Hypothalamus (tissue), 51 donors: ENCODE results near the gene RUFY4.
A peak's percentile ranks its signal among the peaks of the same experiment; 100 is the strongest.
"Not testable (repeated sequence)": the region's sequence is repeated elsewhere in the genome, so short reads cannot be mapped to it uniquely, and the experiment has no call there.

Experiments
- DNase-seq, 51 donors: peaks; one replicate each; lab custom pipeline; 2025; lab: John Stamatoyannopoulos, UW

The RUFY4 gene

DNA sequence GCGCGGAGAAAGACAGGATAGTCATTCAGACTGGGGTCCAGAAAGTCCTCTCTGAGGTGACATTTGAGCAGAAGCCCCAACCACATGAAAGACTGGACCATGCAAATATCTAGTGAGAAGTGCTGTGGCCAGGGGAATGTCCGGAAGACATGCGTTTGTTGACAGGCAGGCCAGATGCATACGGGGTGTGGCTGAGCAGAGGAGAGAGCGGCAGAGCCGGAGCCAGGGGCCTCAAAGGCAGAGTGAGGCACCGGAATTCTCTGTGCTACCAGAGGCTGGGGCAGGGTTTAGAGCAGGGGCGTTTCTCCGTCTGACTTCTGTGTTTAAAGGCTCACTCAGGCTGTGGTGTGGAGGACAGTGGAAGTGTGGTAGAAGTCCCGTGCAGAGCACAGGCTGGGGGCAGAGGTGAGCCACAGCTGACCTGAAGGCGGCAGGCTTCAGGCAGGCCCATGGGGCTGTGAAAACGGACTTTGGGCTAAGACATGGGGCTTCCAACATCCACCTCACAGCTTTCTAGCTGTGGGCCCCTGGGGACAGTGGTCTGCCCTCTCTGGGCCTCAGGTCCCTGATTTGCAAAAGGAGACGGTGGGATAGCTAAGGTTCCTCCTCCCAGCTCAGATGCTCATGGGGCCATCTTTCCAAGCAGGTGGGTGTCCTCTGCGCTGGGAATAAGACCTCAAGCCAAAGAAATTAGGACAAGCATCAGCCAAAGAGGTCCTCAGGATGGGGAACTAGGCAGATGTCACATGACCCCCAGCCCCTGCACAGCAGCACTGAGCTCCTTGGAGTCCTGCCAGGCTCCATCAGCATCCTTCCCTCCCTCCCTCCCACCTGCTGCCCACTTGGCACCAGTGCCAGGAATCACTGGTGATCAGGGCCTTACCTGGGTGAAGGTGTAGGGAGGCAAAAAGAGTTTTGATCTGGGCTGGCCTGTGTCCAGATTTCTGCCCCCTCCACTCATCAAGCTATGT is 11.2 kb downstream of the RUFY4 start:
- DNase-seq = no peak

DNA sequence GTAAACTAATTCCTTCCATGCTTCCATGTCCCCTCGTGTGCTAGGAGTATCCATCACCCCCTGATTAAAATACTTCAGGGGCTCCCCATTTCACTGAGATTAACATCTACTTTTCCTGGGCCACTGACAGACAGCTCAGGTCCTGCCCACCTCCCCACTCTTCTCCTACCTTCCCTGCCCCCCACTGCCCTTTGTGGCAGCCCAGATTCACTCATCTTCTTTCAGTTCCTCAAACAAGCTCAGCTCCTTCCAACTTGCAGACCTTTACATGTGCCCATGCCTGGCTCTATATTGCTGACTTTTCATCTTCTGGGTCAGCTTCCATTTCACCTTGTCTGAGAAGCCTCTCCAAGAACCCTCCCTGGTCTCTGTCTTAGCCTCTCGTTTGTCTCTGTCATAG is 12.0 kb downstream of the RUFY4 start:
- DNase-seq = no peak

DNA sequence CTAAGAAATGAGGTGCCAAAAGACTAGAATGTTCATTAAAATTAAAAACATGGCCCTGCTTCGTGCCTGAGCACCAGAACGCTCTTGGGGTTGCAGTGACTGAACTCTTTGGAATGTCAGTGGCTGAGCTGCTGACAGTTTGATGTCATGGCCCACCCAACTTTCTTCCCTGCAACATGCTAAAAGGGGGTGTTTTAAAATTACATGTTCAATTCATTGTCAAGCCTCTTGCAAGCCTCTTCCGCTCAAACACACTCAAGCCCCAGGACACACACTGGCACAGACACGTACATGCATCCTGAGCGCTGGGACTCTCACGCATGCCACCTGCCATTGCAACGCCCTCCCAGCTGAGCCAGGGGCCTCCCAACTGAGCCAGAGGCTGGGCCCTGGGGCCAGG is 12.6 kb downstream of the RUFY4 start:
- DNase-seq = no peak

DNA sequence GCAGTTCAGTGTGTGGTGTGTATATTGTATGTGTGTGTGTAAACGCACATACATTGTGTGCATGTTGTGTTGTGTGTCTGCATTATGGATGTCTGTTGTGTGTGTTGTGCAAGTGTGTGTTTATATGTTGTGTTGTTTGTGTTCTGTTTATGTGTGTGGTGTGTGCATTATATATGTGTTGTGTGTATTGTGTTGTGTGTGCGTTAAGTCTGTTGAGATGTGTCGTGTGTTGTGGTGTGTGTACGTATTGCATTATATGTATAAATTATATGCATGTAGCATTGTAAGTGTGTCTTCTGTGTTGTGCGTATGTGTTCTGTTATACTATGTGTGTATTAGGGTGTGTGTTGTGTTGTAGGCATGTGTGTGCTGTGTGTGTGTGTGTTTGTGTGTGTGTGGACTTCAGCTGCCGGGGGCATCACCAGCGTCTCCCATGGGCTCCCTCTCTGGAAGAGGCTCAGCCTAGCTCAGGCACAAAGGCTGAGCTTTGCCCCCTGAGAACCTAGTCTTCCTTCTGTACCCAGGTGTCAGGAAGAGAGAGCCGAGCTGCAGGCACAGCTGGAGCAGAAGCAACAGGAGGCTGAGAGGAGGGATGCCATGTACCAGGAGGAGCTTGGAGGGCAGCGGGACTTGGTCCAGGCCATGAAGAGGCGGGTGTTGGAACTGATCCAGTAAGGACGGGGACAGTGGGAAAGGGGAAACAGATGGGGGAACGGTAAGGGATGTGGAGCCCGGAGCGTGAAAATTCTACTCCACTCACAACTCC is 13.7 kb downstream of the RUFY4 start:
- DNase-seq = no peak

DNA sequence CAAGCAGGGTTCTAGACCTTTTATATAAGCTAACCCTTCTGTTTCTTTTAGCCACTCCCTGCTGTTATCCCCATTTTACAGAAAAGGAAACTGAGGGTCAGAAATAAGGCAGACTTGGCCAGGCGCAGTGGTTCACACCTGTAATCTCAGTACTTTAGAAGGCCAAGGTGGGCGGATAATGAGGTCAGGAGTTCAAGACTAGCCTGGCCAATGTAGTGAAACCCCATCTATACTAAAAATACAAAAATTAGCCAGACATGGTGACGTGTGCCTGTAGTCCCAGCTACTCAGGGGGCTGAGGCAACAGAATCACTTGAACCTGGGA is 14.3 kb downstream of the RUFY4 start:
- DNase-seq = no peak

DNA sequence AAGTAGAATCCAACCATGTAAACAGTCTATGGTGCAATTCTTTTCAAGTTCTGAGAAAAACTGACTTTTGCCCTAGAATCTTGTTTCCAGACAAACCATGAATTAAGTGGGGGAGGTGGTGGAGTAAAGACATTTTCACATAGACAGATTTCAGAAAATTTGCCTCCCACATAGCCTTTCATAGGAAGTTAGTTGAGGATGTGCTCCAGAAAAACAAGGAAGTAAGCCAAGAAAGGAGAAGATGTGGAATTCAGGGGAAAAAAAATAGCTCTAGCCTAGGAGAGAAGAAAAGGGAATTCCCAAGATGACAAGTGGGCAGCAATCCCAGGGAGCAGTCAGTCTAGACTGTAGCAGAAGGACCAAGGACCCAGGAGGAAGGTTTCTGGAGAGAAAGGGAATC is 17.4 kb downstream of the RUFY4 start:
- no peak for DNase-seq

DNA sequence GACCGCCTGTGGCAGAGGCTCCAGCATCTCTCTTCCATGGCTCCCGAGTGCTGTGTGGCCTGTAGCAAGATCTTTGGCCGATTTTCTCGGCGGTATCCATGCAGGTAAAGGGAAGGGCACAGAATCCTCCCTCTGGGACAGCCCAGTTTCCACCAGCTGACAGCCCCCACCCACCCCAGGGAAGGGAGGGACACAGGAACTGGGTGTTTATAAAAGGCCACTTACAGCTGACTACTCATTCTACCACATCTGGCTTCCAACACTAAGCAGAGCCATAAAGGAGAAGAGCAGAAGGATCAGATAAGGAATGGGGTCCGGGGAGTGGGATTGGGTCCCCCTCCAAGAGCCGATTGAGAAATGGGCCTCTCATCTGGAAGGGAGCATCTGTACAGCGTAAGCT is 20.2 kb downstream of the RUFY4 start:
- DNase-seq = no peak

DNA sequence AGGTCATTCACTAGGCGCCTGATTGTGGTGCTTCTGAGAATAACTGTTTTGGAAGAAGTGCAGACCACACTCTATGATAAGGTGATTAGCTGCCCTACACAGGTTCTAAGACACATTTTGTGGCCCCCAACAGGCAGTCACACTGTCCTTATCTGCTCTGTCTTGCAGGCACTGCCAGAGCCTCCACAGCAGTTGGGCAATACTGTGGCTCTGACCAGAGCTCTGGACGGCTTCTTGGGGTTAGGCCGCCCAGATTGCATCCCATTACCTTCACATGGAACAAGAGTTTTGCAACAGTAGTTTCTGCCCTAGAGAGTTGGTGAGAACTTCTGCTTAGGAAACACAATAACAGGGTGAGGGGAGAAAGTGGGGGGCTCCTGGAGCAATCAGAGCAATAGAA is 22.7 kb downstream of the RUFY4 start:
- DNase-seq = no peak

DNA sequence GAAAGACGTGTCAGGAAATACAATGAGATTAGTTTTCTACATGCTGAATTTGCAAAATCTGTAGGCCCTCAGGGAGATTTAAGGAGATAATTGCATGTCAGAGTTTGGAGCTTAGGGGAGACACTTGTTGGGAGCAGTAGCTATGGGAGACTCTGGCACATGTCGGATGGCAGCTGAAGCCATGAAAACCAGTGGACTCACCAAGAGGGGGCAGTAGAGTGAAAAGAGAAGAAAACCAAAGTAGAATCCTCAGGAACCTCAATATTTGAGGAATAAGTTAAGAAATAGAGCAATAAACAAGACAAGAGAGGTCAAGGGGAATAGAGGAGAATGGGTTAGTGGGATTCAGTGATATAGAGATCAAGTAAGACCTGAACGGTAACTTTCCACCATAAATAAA is 24.8 kb downstream of the RUFY4 start:
- no peak for DNase-seq

DNA sequence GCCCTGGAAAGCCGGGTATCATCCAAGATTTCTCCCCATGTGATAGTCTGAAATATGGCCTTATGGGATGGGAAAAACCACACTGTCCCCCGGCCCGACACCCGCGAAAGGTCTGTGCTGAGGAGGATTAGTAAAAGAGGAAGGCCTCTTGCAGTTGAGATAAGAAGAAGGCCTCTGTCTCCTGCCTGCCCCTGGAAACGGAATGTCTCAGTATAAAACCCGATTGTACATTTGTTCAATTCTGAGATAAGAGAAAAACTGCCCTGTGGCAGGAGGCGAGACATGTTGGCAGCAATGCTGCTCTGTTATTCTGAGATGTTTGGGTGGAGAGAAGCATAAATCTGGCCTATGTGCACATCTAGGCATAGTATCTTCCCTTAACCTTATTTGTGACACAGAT is 26.8 kb downstream of the RUFY4 start:
- no peak for DNase-seq

DNA sequence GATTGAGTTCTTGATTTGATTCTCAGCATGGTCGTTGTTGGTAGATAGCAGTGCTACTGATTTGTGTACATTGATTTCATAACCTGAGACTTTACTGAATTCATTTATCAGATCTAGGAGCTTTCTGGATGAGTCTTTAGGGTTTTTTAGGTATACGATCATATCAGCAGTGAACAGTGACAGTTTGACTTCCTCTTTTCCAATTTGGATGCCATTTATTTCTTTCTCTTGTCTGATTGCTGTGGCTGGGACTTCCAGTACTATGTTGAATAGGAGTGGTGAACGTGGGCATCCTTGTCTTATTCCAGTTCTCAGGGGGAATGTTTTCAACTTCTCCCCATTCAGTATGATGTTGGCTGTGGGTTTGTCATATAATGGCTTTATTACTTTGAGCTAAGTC is 28.9 kb downstream of the RUFY4 start:
- no peak for DNase-seq

DNA sequence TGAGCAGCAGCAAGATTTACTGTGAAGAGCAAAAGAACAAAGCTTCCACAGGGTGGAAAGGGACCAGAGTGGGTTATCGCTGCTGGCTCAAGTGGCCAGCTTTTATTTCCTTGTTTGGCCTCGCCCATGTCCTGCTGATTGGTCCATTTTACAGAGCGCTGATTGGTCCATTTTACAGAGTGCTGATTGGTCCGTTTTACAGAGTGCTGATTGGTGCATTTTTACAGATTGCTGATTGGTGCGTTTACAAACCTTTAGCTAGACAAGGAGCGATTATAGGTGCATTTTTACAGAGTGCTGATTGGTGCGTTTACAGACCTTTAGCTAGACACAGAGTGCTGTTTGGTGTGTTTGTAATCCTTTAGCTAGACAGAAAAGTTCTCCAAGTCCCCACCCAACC is 39.8 kb downstream of the RUFY4 start:
- DNase-seq = not testable (repeated sequence)

DNA sequence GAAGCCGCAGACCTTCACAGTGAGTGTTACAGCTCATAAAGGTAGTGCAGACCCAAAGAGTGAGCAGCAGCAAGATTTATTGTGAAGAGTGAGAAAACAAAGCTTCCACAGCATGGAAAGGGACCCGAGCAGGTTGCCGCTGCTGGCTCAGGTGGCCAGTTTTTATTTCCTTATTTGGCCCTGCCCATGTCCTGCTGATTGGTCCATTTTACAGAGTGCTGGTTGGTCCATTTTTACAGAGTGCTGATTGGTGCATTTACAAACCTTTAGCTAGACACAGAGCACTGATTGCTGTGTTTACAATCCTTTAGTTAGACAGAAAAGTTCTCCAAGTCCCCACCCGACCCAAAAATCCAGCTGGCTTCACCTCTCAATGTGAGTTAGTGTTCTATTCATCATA is 52.7 kb downstream of the RUFY4 start:
- not testable (repeated sequence) for DNase-seq

DNA sequence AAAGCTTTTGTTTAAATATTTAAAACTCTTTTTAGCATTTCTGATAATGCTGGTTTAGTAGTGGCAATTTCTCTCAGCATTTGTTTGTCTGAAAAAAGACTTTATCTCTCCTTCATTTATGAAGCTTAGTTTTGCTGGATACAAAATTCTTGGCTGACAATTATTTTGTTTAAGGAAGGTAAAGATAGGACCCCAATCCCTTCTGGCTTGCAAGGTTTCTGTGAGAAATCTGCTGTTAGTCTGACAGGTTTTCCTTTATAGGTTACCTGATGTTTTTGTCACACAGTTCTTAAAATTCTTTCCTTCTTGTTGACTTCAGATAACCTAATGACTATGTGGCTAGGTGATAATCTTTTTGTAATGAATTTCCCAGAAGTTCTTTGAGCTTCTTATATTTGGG is 53.2 kb downstream of the RUFY4 start:
- not testable (repeated sequence) for DNase-seq

DNA sequence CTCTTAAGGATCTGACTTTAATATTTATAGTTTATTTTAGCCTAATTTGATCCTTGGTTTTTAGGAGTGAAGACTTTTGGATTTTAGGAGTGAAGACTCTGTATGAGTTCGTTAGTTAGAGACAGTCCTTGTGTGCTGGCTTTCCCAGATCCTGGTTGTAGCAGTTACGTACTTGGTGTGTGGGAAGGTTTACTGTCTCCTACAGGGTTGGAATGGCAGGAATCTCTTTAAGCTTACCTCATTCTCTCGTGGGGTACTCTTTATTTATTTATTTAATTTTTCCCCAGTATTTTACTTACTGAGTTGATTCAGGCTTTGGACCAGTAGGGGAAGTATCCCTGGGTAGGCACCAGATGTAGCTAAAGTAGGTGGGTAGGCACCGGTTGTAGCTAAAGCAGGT is 54.9 kb downstream of the RUFY4 start:
- DNase-seq = no peak

DNA sequence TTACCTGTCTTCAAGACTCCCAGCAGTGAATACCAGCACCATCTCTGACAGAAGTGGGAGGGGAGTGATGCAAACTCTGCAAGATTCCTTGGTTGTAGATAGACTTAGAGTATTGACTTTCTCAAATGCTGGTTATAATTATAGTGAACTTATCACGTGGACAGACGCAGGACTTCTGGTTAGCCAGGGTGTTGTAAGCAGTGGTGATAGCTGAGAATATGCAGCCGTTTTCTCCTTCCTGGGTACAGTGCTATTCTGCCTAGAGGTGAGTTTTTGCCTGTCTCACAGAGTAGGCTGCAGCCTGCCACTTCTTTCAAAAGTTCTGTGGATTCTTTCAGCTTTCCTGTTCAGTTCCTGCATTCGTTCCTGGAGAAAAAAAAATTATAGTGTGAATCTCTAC is 56.0 kb downstream of the RUFY4 start:
- no peak for DNase-seq

DNA sequence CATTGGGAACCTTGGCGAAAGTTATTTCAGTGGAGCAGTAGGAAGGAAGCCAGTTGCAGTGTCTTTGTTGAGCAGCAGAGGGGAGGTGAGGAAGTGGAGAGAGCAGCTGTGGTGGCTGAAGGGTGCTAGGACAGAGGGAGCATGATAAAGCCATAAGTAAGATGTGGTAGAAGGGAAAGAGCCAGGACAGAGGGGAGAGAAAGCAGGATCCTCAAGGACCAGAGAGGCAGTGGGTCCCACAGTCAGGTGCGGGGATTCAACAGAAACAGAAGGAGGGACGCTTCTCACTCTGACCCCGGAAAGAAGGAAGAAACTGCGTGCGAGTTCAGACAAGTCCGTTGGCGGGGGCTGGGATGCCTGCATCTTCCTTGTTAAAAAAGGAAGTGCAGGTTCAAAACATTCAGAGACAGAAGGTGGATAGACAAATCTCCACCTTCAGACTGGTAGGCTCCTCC is 56.6 kb downstream of the RUFY4 start, which contains the start of gene CXCR2:
Gene CXCR2, plus strand, starts transcription at position 403 of the 455 bp plus-strand sequence. CDS start 8,774 bp downstream, outside the sequence.
- DNase-seq = peak in 3 of 51 donors; percentile 1 to 4 (median 3)

DNA sequence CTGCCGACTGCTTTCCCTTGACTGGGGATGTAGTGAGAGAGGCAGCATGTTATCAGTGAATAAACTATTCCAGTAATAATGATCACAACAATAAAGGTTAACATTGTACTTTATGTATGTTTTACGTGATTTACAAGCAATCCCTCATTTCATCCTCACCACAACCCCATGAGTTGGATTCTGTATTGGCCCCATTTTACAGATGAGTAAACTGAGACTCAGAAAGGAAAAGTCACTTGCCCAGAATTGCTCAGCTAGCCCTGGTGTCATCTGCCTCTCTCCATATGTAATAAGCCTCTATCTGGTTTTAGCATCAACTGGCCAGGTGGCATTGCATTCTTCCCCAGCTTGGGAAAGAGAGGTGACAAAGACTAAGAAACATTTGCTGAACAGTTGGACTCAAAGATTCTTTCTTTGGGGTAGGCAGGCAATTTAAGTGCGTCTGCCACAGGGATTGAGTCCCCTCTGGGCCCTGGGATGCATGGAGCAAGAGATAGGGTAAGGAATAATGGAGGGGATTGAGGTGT is 58.9 kb downstream of the RUFY4 start:
- no peak for DNase-seq

DNA sequence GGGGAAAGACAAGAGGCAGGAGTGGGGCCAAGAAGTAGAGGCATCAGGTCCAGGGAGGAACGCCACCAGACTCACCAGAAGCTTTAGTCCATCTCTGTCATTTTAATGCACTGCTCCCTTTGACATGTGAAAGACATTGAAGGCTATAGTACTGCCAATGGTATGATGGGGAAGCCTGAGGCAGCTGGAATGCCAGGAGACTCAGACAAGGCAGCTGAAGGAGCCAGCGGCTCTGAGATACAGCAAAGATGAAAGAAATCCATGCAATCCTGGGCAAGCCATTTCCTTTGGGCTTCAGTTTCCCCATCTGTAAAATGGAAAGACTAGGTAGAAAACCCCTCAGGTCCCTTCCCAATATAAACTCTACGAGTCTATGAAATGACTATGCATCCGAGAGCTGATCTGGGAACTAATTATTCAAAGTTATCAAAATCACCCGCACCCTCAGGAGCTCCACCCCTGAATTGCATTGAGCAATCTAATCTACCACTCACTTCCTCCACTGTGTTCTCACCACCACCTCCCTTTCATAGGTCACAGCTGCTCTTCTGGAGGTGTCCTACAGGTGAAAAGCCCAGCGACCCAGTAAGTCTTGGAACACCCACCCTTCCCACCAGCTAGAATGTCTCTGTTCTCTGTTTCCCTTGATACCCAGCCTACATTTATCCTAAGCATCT is 59.9 kb downstream of the RUFY4 start:
- no peak for DNase-seq

DNA sequence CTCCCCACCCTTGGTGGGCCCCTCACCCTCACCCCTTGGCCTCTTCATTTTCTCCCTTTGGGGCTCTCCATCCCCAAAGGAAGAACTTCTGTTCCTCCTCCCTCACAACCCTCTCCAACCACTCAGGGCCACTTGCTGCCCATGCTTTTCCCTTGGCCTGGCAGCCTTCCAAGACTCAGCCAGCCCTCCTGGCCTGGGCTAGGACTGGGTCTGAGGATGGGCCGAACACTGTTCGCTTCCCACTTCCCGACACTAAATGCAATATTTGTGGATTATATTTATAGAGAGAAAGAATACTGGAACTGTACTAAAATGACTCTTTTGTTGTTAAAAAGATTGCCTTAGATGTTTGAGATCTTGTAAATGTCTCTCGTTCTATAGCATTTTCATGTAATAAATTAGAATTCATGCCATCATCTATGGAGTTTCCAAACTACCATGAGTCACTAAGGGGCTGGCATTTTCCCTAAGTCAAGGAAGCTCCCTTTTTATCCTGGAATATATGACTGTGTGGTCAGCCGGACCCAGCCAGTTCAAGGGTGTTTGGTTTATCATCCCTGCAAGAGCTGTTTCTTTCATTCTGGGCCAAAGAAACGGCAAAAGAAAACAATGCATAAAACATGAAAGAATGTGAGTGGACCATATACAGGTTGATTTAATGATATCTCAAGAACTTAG is 60.5 kb downstream of the RUFY4 start:
- DNase-seq = no peak
